Fibroblast of skin of right quadriceps (primary cell): ENCODE measurements around the gene IGSF9B.

ENCODE experiments used
- DNase-seq: peaks from one replicate; pipeline ENCODE4 v3.0.0-alpha.2; 2013

IGSF9B gene

GRCh38 chr11:133936136-133936535 lies 20.6 kb downstream of the IGSF9B start:
- DNase-seq: no peak

GRCh38 chr11:133935551-133935910 lies 21.2 kb downstream of the IGSF9B start:
- no peak for DNase-seq

- peak; percentile 63 for DNase-seq
Measured at GRCh38 chr11:133934599-133935550, 21.9 kb downstream of the IGSF9B start.

- DNase-seq: no peak
Measured at GRCh38 chr11:133934096-133934495, 22.7 kb downstream of the IGSF9B start.

GRCh38 chr11:133931449-133932060 lies 25.2 kb downstream of the IGSF9B start:
- DNase-seq: no peak

GRCh38 chr11:133930767-133931448 lies 25.9 kb downstream of the IGSF9B start:
- no peak for DNase-seq

- DNase-seq: no peak
Measured at GRCh38 chr11:133930053-133930766, 26.6 kb downstream of the IGSF9B start.

- no peak for DNase-seq
Measured at GRCh38 chr11:133929401-133930052, 27.2 kb downstream of the IGSF9B start.

- peak; percentile 7 for DNase-seq
Measured at GRCh38 chr11:133928628-133929059, 28.1 kb downstream of the IGSF9B start.

GRCh38 chr11:133927690-133928627 lies 28.8 kb downstream of the IGSF9B start:
- DNase-seq: peak; percentile 47

- no peak for DNase-seq
Measured at GRCh38 chr11:133926466-133927246, 30.1 kb downstream of the IGSF9B start.

- no peak for DNase-seq
Measured at GRCh38 chr11:133925756-133926155, 31.0 kb downstream of the IGSF9B start.

- no peak for DNase-seq
Measured at GRCh38 chr11:133924661-133925060, 32.1 kb downstream of the IGSF9B start.

GRCh38 chr11:133922078-133922870 lies 34.5 kb downstream of the IGSF9B start:
- DNase-seq: no peak

GRCh38 chr11:133921513-133921912 lies 35.3 kb downstream of the IGSF9B start:
- no peak for DNase-seq

GRCh38 chr11:133921026-133921425 lies 35.7 kb downstream of the IGSF9B start:
- DNase-seq: no peak

- no peak for DNase-seq
Measured at GRCh38 chr11:133920109-133920990, 36.4 kb downstream of the IGSF9B start.

- no peak for DNase-seq
Measured at GRCh38 chr11:133919330-133920108, 37.2 kb downstream of the IGSF9B start.
